Testis (tissue), 2 donors: Measurements from ENCODE around the gene RSPH4A.

Source experiments
- POLR2A ChIP-seq: fragments of 450-650 bp; IDR thresholded peaks from one replicate; pipeline ENCODE4 v1.6.1; 2017; ENCODE audit warnings: antibody characterized with exemption, mild to moderate bottlenecking, moderate library complexity
- TF ChIP-seq, protein P1 (sequence below), 3 experiments: fragments of 450-650 bp in 2 of 3; fragments of 200-600 bp in 1 of 3; sonication (generic) in 1 of 3; IDR thresholded peaks; one replicate each; pipeline ENCODE4 v1.5.1; 2016 to 2019; ENCODE audit warnings: antibody characterized with exemption in 3 of 3, mild to moderate bottlenecking in 2 of 3, moderate library complexity in 1 of 3

DNA sequence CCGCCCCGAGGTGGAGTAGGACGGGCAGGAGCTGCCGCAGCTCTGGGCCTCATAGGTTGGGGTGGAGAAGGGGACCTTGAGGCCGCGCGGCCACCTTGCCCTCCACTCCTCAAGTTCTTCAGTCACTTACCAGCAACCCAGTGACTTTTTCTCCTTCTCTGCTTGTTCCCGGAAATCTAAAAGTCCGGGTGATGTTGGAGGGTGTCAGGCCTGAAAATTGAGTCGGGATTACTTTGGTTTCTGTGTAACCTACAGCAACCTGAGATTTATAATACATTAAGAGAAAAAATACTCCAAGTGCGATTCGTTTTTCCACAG lies 44.6 kb upstream of the RSPH4A start:
- TF ChIP-seq, protein P1, sequence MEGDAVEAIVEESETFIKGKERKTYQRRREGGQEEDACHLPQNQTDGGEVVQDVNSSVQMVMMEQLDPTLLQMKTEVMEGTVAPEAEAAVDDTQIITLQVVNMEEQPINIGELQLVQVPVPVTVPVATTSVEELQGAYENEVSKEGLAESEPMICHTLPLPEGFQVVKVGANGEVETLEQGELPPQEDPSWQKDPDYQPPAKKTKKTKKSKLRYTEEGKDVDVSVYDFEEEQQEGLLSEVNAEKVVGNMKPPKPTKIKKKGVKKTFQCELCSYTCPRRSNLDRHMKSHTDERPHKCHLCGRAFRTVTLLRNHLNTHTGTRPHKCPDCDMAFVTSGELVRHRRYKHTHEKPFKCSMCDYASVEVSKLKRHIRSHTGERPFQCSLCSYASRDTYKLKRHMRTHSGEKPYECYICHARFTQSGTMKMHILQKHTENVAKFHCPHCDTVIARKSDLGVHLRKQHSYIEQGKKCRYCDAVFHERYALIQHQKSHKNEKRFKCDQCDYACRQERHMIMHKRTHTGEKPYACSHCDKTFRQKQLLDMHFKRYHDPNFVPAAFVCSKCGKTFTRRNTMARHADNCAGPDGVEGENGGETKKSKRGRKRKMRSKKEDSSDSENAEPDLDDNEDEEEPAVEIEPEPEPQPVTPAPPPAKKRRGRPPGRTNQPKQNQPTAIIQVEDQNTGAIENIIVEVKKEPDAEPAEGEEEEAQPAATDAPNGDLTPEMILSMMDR (IDR thresholded peaks at IDR 0.05), result no peak
- TF ChIP-seq POLR2A, result no peak
